KMS-11 (cell line): Measurements from ENCODE around the gene ADGRV1.

ENCODE experiments used
- H2AFZ ChIP-seq: fragments of 200-600 bp; sonication (generic); 2 replicates; pipeline ENCODE4 v1.6.1; 2016; ENCODE audit warnings: antibody characterized with exemption, mixed run types, low read depth
- H3K27ac ChIP-seq: fragments of 200-600 bp; sonication (generic); 2 replicates; pipeline ENCODE4 v1.6.1; 2016; ENCODE audit warnings: mild to moderate bottlenecking, mixed run types
- H3K27me3 ChIP-seq: fragments of 200-600 bp; sonication (generic); 2 replicates; pipeline ENCODE4 v1.6.1; 2017; ENCODE audit warnings: mild to moderate bottlenecking, low read depth, mixed run types, moderate library complexity; ENCODE audit not compliant: insufficient read depth
- H3K36me3 ChIP-seq: fragments of 200-600 bp; sonication (generic); 2 replicates; pipeline ENCODE4 v1.6.1; 2017; ENCODE audit warnings: mild to moderate bottlenecking, mixed run types; ENCODE audit not compliant: insufficient read depth
- H3K4me1 ChIP-seq: fragments of 200-600 bp; sonication (generic); 2 replicates; pipeline ENCODE4 v1.6.1; 2016; ENCODE audit warnings: mild to moderate bottlenecking, low read depth, mixed run types; ENCODE audit not compliant: poor library complexity, severe bottlenecking
- H3K4me2 ChIP-seq: fragments of 200-600 bp; sonication (generic); 2 replicates; pipeline ENCODE4 v1.7.0; 2016; ENCODE audit warnings: mild to moderate bottlenecking, mixed run types
- H3K4me3 ChIP-seq: fragments of 200-600 bp; sonication (generic); IDR thresholded peaks from 2 replicates; pipeline ENCODE4 v1.6.1; 2017; ENCODE audit warnings: low read depth, low read length, mixed read lengths; ENCODE audit not compliant: insufficient read depth
- H3K79me2 ChIP-seq: fragments of 200-600 bp; sonication (generic); 2 replicates; pipeline ENCODE4 v1.6.1; 2016; ENCODE audit warnings: low read depth, mixed run types; ENCODE audit not compliant: insufficient read depth
- H3K9ac ChIP-seq: fragments of 200-600 bp; sonication (generic); 2 replicates; pipeline ENCODE4 v1.6.1; 2016; ENCODE audit warnings: mild to moderate bottlenecking, mixed run types
- H4K20me1 ChIP-seq: fragments of 200-600 bp; sonication (generic); 2 replicates; pipeline ENCODE4 v1.6.1; 2016; ENCODE audit warnings: mild to moderate bottlenecking, mixed run types; ENCODE audit not compliant: insufficient read depth
- CTCF ChIP-seq: fragments of 200-600 bp; sonication (generic); conservative IDR thresholded peaks from 2 replicates; pipeline ENCODE4 v1.6.1; 2017; ENCODE audit warnings: low read depth, mild to moderate bottlenecking, antibody characterized with exemption, low read length, moderate library complexity, mixed read lengths

Gene ADGRV1

GRCh38 chr5:91006713-91007112 lies 448.1 kb downstream of the ADGRV1 start:
- Histone ChIP-seq H3K9ac (no peak overlapping the region), H3K4me3 (no peak overlapping the region), H3K27me3 (no peaks in the 10 kb centered on the region), H3K79me2 (no peaks in the 10 kb centered on the region), H3K36me3 (no peaks in the 10 kb centered on the region), H2AFZ (no peak overlapping the region), H3K4me2 (no peak overlapping the region), H3K27ac (no peak overlapping the region), H4K20me1 (no peaks in the 10 kb centered on the region), H3K4me1 (no peaks in the 10 kb centered on the region)
- TF ChIP-seq CTCF: no peak

- no peak for TF ChIP-seq CTCF
- Histone ChIP-seq H3K4me2 (no peak overlapping the region), H3K36me3 (no peaks in the 10 kb centered on the region)
Measured at GRCh38 chr5:91007251-91007650, 448.7 kb downstream of the ADGRV1 start.

GRCh38 chr5:91007780-91008402 lies 449.3 kb downstream of the ADGRV1 start:
- no peak for TF ChIP-seq CTCF
- H3K36me3 ChIP-seq: no peaks in the 10 kb centered on the region
- no peak overlapping the region for H3K4me3 ChIP-seq
- H3K27ac ChIP-seq: no peak overlapping the region
- H3K4me2 ChIP-seq: no peak overlapping the region
- no peaks in the 10 kb centered on the region for H3K27me3 ChIP-seq
- no peaks in the 10 kb centered on the region for H3K79me2 ChIP-seq
- H3K4me1 ChIP-seq: no peaks in the 10 kb centered on the region
- no peak overlapping the region for H3K9ac ChIP-seq
- no peaks in the 10 kb centered on the region for H4K20me1 ChIP-seq
- no peak overlapping the region for H2AFZ ChIP-seq

More at GRCh38 chr5:91007251-91007650, 448.7 kb downstream of the ADGRV1 start:
- H3K4me1 ChIP-seq: no peaks in the 10 kb centered on the region
- no peaks in the 10 kb centered on the region for H3K27me3 ChIP-seq
- H4K20me1 ChIP-seq: no peaks in the 10 kb centered on the region
- no peak overlapping the region for H2AFZ ChIP-seq
- no peak overlapping the region for H3K27ac ChIP-seq
- no peaks in the 10 kb centered on the region for H3K79me2 ChIP-seq
- H3K4me3 ChIP-seq: no peak overlapping the region
- no peak overlapping the region for H3K9ac ChIP-seq

- Histone ChIP-seq H3K4me2 (no peak overlapping the region), H3K4me1 (no peaks in the 10 kb centered on the region), H4K20me1 (no peaks in the 10 kb centered on the region), H2AFZ (no peak overlapping the region), H3K4me3 (no peak overlapping the region), H3K27me3 (no peaks in the 10 kb centered on the region), H3K9ac (no peak overlapping the region), H3K79me2 (no peaks in the 10 kb centered on the region), H3K36me3 (no peaks in the 10 kb centered on the region), H3K27ac (no peak overlapping the region)
- no peak for TF ChIP-seq CTCF
Measured at GRCh38 chr5:91010090-91010489, 451.5 kb downstream of the ADGRV1 start.
